GM12878 (cell line): ENCODE data around the gene ANO5. TPM values are rescaled to one million over a fixed set of nuclear protein-coding genes. Genes with fewer than 3 reads are reported as not detected.
A peak's percentile ranks its signal among the peaks of the same experiment; 100 is the strongest.

ENCODE experiments used
- ATAC-seq: fragments of 200-7000 bp; cut with Tn5 transposase; 3 replicates; pipeline ENCODE4 v1.9.1; 2020; ENCODE audit warnings: mild to moderate bottlenecking, moderate library complexity
- BruUV-seq: library from RNA; stranded (reverse); fragments of 400-500 nt; replicated peaks from 2 replicates; lab custom pipeline; 2021; lab: Mats Ljungman, UMichigan
- CTCF ChIA-PET: fragments of 300-600 bp; sonication (Branson Sonifier 250); formaldehyde crosslinking; extraction: SDS; loops from one replicate; lab custom pipeline; 2021; ENCODE audit warnings: inconsistent platforms; lab: Yijun Ruan, JAX
- POLR2A ChIA-PET: fragments of 350-600 bp; formaldehyde crosslinking; extraction: SDS; loops from one replicate; lab custom pipeline; 2021; ENCODE audit warnings: inconsistent platforms; lab: Charles Lee
- RAD21 ChIA-PET: fragments of 300-600 bp; sonication (Branson Sonifier 250); formaldehyde crosslinking; loops from one replicate; lab custom pipeline; 2023; ENCODE audit warnings: antibody characterized with exemption; ENCODE audit not compliant: unreplicated experiment; lab: Charles Lee
- SMC1A ChIA-PET: fragments of 300-600 bp; sonication (Branson Sonifier 250); formaldehyde crosslinking; loops from one replicate; lab custom pipeline; 2023; ENCODE audit not compliant: unreplicated experiment, uncharacterized antibody; lab: Charles Lee
- DNase-seq: peaks from one replicate; pipeline ENCODE4 v3.0.0-alpha.2; 2011; ENCODE audit warnings: low read depth, low spot score
- FAIRE-seq: peaks from 3 replicates; lab custom pipeline; 2011; peaks lifted over from hg19 to GRCh38; lab: Jason Lieb, UNC
- H2AFZ ChIP-seq: 2 replicates; pipeline ENCODE4 v1.6.0; 2011; ENCODE audit warnings: low read depth, low read length, control low read depth; ENCODE audit not compliant: control insufficient read depth
- H3K27ac ChIP-seq: 2 replicates; pipeline ENCODE4 v1.5.1; 2011; ENCODE audit warnings: control low read depth; ENCODE audit not compliant: control insufficient read depth, insufficient read depth
- H3K27me3 ChIP-seq, 2 experiments: replicated peaks in 1 of 2; 2 replicates each; pipeline versions ENCODE4 v1.6.0 to v1.6.1; 2011; ENCODE audit warnings: low read length in 1 of 2; ENCODE audit not compliant: control insufficient read depth in 2 of 2, insufficient read depth in 2 of 2
- H3K36me3 ChIP-seq, 2 experiments: 2 replicates each; pipeline ENCODE4 v1.5.1; 2011; ENCODE audit warnings: low read length in 1 of 2; ENCODE audit not compliant: control insufficient read depth in 2 of 2, insufficient read depth in 2 of 2
- H3K4me1 ChIP-seq: 2 replicates; pipeline ENCODE4 v1.6.1; 2011; ENCODE audit warnings: mild to moderate bottlenecking, low read length, moderate library complexity, mixed read lengths; ENCODE audit not compliant: control insufficient read depth, insufficient read depth
- H3K4me2 ChIP-seq: 2 replicates; pipeline ENCODE4 v1.6.0; 2011; ENCODE audit warnings: control low read depth; ENCODE audit not compliant: control insufficient read depth, insufficient read depth
- H3K4me3 ChIP-seq: fragments of 200-600 bp; sonication (generic); 2 replicates; pipeline ENCODE4 v1.5.1; 2016
- H3K79me2 ChIP-seq: 2 replicates; pipeline ENCODE4 v1.6.0; 2011; ENCODE audit warnings: low read length; ENCODE audit not compliant: control insufficient read depth, insufficient read depth
- H3K9ac ChIP-seq: 2 replicates; pipeline ENCODE4 v1.8.0; 2011; ENCODE audit warnings: low read length, control low read depth, mixed read lengths; ENCODE audit not compliant: control insufficient read depth, insufficient read depth
- H3K9me3 ChIP-seq: replicated peaks from 3 replicates; pipeline ENCODE4 v1.5.1; 2011; ENCODE audit warnings: mild to moderate bottlenecking, low read length; ENCODE audit not compliant: control insufficient read depth, insufficient read depth
- H4K20me1 ChIP-seq: 2 replicates; pipeline ENCODE4 v1.6.0; 2011; ENCODE audit not compliant: control insufficient read depth, insufficient read depth
- LARP7 ChIP-seq: fragments of 450-650 bp; IDR thresholded peaks from 2 replicates; pipeline ENCODE4 v1.6.1; 2017; ENCODE audit warnings: mild to moderate bottlenecking
- RAD21 ChIP-seq: IDR thresholded peaks from 2 replicates; pipeline ENCODE4 v1.6.1; 2011; ENCODE audit warnings: mild to moderate bottlenecking, low read depth, low read length, moderate library complexity; ENCODE audit not compliant: insufficient read depth
- SMC3 ChIP-seq: IDR thresholded peaks from 2 replicates; pipeline ENCODE4 v1.6.1; 2011; ENCODE audit warnings: low read length, improper control_type of control experiment, borderline replicate concordance
- SUZ12 ChIP-seq: fragments of 200-600 bp; sonication (generic); IDR thresholded peaks from one replicate; pipeline ENCODE4 v1.6.1; 2018; ENCODE audit warnings: antibody characterized with exemption, mild to moderate bottlenecking; ENCODE audit not compliant: unreplicated experiment
- TARDBP ChIP-seq: IDR thresholded peaks from 2 replicates; pipeline ENCODE4 v1.6.1; 2016; ENCODE audit warnings: borderline replicate concordance
- TBL1XR1 ChIP-seq: IDR thresholded peaks from 2 replicates; pipeline ENCODE4 v1.6.1; 2012; ENCODE audit warnings: low read depth, low read length, improper control_type of control experiment
- WGBS: methylation state at CpG from one replicate; pipeline ENCODE4 v1.1.6; 2016; ENCODE audit warnings: low lambda C conversion rate; ENCODE audit not compliant: insufficient replicate concordance, insufficient coverage; ENCODE audit errors: missing lambda C conversion rate; 5-methylcytosine and 5-hydroxymethylcytosine counted together
- in situ Hi-C: fragments of 300-500 bp; cut with MboI; formaldehyde crosslinking; loops from 9 replicates; pipeline ENCODE4 v1.14.3; 2018; ENCODE audit warnings: mixed read lengths
- intact Hi-C: fragments of 100-400 bp; cut with micrococcal nuclease; formaldehyde crosslinking; loops from one replicate; pipeline ENCODE4 v1.14.2; 2022; ENCODE audit not compliant: unreplicated experiment
- polyA plus RNA-seq, 11 experiments: library from polyadenylated mRNA; depleted of rRNA in 4 of 11; unstranded in 6 of 11; stranded (reverse) in 5 of 11; fragments of >200 nt; fragmentation: Nextera tagmentation in 4 of 11; fragmentation: Illumina TruSeq in 1 of 11; extraction: Ambion mirVana in 4 of 11; extraction: Trizol in 1 of 11; gene quantifications; 1 replicate in 1 of 11; 2 replicates in 10 of 11; pipeline versions ENCODE4 v1.2.1 to v1.2.3, GENCODE V29; 2011 to 2016; ENCODE audit warnings: inconsistent platforms in 2 of 11, missing spikeins in 2 of 11, low read depth in 1 of 11
- total RNA-seq, 4 experiments: library from RNA; depleted of rRNA in 3 of 4; stranded (reverse); fragments of >200 nt in 3 of 4; fragmentation: Illumina TruSeq in 1 of 4; extraction: Trizol in 1 of 4; gene quantifications; 2 replicates each; pipeline versions ENCODE4 v1.2.1 to v1.2.3, GENCODE V29; 2013 to 2021
- TF ChIP-seq, protein P1 (sequence below): IDR thresholded peaks from 2 replicates; pipeline ENCODE4 v1.6.1; 2011; ENCODE audit warnings: borderline replicate concordance, low read depth, mild to moderate bottlenecking, moderate library complexity, mixed read lengths, low read length; ENCODE audit not compliant: insufficient read depth; ENCODE audit errors: extremely low read length
- TF ChIP-seq, protein P2 (sequence below), 3 experiments: IDR thresholded peaks in 2 of 3; conservative IDR thresholded peaks in 1 of 3; 2 replicates each; pipeline ENCODE4 v1.5.1; 2011; ENCODE audit warnings: low read depth in 3 of 3, low read length in 3 of 3, mild to moderate bottlenecking in 3 of 3, control low read depth in 2 of 3, moderate library complexity in 2 of 3, inconsistent platforms in 1 of 3, mixed read lengths in 1 of 3; ENCODE audit not compliant: control insufficient read depth in 2 of 3, insufficient read depth in 1 of 3; ENCODE audit errors: extremely low read depth in 1 of 3

Gene ANO5
- total and polyA plus RNA-seq, 10 of the 15 experiments (the other 5 are each of a cell fraction or from before 2014, with no cell fraction given) = 1.6 to 10.2 (median 4.1) TPM

GRCh38 chr11:22234743-22235142 is 41.9 kb downstream of the ANO5 start (continued):
- no peak for TF ChIP-seq SUZ12

DNA sequence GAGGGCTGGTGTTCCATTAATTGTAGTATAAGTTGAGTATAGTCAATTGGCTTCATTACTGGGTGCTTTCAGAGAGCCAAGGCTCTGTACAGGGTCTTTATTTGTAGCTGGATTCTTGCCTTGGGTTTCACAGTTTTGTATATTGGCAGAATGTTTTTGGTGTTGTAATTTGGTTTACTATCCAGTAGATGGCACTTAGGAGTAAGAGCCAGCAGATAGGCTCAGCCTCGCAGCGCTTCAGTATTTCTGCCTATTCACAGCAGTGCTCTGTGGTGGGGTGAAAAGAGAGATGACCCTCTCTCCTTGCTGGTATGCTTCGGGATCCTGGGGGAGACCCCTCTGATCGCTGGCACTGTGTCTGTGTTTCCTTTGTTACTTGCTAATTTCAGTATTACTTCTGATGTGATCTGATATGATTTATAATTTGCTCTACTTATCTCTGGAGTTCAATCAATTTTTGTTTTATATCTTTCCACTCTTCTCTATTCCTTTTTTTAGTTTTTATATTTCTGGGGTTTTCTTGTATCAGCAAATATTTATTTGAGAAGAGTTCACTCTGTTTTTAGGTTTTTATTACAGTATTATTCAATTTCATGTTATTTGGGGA is 52.2 kb downstream of the ANO5 start:
- in situ Hi-C loops (no loop called here), intact Hi-C loops (loop anchor here (1.0 kb wide), 2 partner anchors 59 to 75 kb away; no protein-coding TSS in a partner anchor)
- H3K79me2 ChIP-seq = no peaks in the 10 kb centered on the region
- WGBS = 25% methylated on average over 4 of the region's 4 CpGs
- RAD21 ChIA-PET = interaction anchor here (0.7 to 2.9 kb wide), 17 partner anchors 10 to 585 kb away, joined by 3 to 33 read pairs (median 3); partner anchors contain the start of gene SVIP
- DNase-seq = no peak
- no peak overlapping the region for H3K9ac ChIP-seq
- no TSS peak for BruUV-seq
- peak; percentile 79 for FAIRE-seq
- H4K20me1 ChIP-seq = no peaks in the 10 kb centered on the region
- ATAC-seq = peak; percentile 98
- no peak overlapping the region for H2AFZ ChIP-seq
- no peak overlapping the region for H3K4me3 ChIP-seq
- CTCF ChIA-PET = interaction anchor here (0.7 to 9.2 kb wide), 45 partner anchors 10 to 656 kb away, joined by 3 to 111 read pairs (median 5); partner anchors contain the start of genes ANO5 and SVIP
- POLR2A ChIA-PET = interaction anchor here (0.6 to 0.7 kb wide), 2 partner anchors 123 to 345 kb away, joined by 3 to 4 read pairs; no protein-coding TSS in a partner anchor
- no peak overlapping the region for H3K27ac ChIP-seq
- H3K27me3 ChIP-seq = no peaks in the 10 kb centered on the region
- peak; percentile 45; the same call in 1 of the 2 replicates for TF ChIP-seq SMC3
- no peak for TF ChIP-seq LARP7
- TF ChIP-seq TBL1XR1 = no peak
- TF ChIP-seq, protein P1, sequence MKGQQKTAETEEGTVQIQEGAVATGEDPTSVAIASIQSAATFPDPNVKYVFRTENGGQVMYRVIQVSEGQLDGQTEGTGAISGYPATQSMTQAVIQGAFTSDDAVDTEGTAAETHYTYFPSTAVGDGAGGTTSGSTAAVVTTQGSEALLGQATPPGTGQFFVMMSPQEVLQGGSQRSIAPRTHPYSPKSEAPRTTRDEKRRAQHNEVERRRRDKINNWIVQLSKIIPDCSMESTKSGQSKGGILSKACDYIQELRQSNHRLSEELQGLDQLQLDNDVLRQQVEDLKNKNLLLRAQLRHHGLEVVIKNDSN = no peak
- TF ChIP-seq, protein P2, sequence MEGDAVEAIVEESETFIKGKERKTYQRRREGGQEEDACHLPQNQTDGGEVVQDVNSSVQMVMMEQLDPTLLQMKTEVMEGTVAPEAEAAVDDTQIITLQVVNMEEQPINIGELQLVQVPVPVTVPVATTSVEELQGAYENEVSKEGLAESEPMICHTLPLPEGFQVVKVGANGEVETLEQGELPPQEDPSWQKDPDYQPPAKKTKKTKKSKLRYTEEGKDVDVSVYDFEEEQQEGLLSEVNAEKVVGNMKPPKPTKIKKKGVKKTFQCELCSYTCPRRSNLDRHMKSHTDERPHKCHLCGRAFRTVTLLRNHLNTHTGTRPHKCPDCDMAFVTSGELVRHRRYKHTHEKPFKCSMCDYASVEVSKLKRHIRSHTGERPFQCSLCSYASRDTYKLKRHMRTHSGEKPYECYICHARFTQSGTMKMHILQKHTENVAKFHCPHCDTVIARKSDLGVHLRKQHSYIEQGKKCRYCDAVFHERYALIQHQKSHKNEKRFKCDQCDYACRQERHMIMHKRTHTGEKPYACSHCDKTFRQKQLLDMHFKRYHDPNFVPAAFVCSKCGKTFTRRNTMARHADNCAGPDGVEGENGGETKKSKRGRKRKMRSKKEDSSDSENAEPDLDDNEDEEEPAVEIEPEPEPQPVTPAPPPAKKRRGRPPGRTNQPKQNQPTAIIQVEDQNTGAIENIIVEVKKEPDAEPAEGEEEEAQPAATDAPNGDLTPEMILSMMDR (IDR thresholded peaks at IDR 0.05 in 2 of 3, conservative IDR thresholded peaks at IDR 0.05 in 1 of 3; ENCODE audit: control insufficient read depth in 2 of 3, extremely low read depth in 1 of 3, insufficient read depth in 1 of 3, low read depth in 3 of 3, low read length in 3 of 3) = peak; percentile 62 to 76 (median 75)
- TF ChIP-seq TARDBP = no peak
- peak; percentile 64 for TF ChIP-seq RAD21
- SMC1A ChIA-PET = interaction anchor here (0.6 to 4.3 kb wide), 22 partner anchors 10 to 566 kb away, joined by 3 to 62 read pairs (median 6); no protein-coding TSS in a partner anchor
- H3K36me3 ChIP-seq = no peaks in the 10 kb centered on the region
- no peaks in the 10 kb centered on the region for H3K4me1 ChIP-seq
- no peak overlapping the region for H3K4me2 ChIP-seq
- H3K9me3 ChIP-seq = no peaks in the 10 kb centered on the region
